Mesodermal cell (in vitro differentiated cells): ENCODE measurements around the gene CLGN.

Source experiments
- H3K27ac ChIP-seq: 2 replicates; pipeline ENCODE4 v1.7.0; 2013; ENCODE audit warnings: mild to moderate bottlenecking, low read depth, low read length, moderate library complexity; ENCODE audit not compliant: severe bottlenecking
- H3K36me3 ChIP-seq: 2 replicates; pipeline ENCODE4 v1.7.1; 2013; ENCODE audit warnings: mild to moderate bottlenecking, low read length, moderate library complexity; ENCODE audit not compliant: control insufficient read depth, insufficient read depth
- H3K4me1 ChIP-seq: one replicate; pipeline ENCODE4 v1.7.1; 2013; ENCODE audit warnings: mild to moderate bottlenecking, low read length; ENCODE audit not compliant: insufficient read depth, control insufficient read depth, poor library complexity, severe bottlenecking
- H3K4me3 ChIP-seq: 2 replicates; pipeline ENCODE4 v1.7.0; 2013; ENCODE audit warnings: low read length, control low read depth, mild to moderate bottlenecking; ENCODE audit not compliant: insufficient read depth, poor library complexity, severe bottlenecking; ENCODE audit errors: extremely low read depth
- H3K9me3 ChIP-seq: 2 replicates; pipeline ENCODE4 v1.7.1; 2013; ENCODE audit warnings: mild to moderate bottlenecking, low read length, moderate library complexity; ENCODE audit not compliant: control insufficient read depth
- WGBS, 2 experiments: methylation state at CpG; one replicate each; pipeline ENCODE4 v1.1.5; 2013; ENCODE audit warnings: missing lambda C conversion rate in 2 of 2; ENCODE audit not compliant: insufficient coverage in 2 of 2; 5-methylcytosine and 5-hydroxymethylcytosine counted together

The CLGN gene

DNA sequence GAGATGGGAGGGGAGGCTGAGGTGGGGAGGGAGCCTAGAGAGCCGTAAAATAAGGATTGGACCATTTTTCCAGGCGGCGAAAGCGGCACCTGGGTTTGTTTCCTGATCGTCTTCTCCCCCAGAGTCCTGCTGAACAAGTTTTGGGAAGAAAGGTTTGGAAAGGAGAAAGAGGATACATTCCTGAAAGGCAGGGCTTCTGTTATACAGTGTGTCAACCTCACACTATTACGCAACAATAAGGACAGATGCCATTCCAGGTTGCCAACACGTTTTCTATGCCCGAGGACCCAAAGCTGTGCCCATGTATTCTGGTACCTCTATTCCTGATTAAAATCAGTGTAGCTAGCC is 53.3 kb downstream of the CLGN start:
- WGBS, 2 experiments: 3 to 10% methylated on average over 7 of the region's 8 CpGs

DNA sequence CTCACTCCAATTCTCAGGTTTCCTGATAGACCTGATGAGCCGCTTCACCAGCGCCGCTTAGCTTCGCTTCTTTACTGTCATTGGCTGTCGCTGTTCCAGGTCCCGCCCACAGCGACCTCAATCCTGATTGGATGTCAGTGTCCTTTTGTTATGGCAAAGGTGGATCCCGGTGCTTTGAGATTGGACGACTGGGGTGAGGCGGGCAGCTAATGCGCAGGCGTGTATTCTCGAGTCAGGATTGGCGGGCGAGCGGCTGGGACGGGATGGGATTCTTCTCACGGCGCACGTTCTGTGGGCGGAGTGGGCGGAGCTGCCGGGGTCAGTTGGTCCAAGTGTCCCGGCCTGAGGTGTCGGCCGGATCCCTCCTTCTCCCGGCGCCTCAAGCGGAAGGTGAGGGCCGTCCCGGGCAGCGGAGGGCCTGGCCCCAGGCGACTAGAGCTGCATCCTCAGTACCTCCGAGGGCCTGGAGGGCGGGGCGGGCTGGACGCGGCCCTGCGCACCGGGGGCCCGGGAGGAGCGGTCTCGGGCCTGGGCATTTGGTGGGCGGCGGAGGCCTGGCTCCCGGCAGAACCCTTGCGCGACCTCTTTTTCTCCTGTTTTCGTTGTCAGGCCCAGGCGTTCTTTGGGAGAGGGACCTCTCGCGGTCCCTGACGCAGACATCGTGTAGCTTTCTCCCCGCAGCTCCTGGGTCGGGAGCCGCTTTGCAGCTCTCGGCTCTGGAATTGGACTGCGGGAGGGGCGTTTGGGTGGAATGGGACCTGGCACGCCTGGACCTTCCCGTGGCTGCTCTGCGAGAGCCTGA is 53.9 kb downstream of the CLGN start, which contains the start of gene SCOC:
Gene SCOC (plus strand): TSS at position 319 of the 802 bp plus-strand sequence. CDS start 5,525 bp downstream, outside the sequence.
- peak within 1 kb of the TSS; percentile 77 for H3K4me3 ChIP-seq
- no peaks in the 10 kb centered on the region for H3K9me3 ChIP-seq
- peaks cover 9% of the 10 kb centered on the region for H3K4me1 ChIP-seq
- WGBS, 2 experiments: 0% methylated on average over 51 to 53 of the region's 63 CpGs
- H3K27ac ChIP-seq: peak within 1 kb of the TSS; percentile 94
- no peaks in the 10 kb centered on the region for H3K36me3 ChIP-seq

More for the DNA sequence above, 53.3 kb downstream of the CLGN start:
- H3K4me1 ChIP-seq: peaks cover 9% of the 10 kb centered on the region
- peak overlapping the region; percentile 94 for H3K27ac ChIP-seq
- H3K36me3 ChIP-seq: no peaks in the 10 kb centered on the region
- peak overlapping the region; percentile 77 for H3K4me3 ChIP-seq
- H3K9me3 ChIP-seq: no peaks in the 10 kb centered on the region

DNA sequence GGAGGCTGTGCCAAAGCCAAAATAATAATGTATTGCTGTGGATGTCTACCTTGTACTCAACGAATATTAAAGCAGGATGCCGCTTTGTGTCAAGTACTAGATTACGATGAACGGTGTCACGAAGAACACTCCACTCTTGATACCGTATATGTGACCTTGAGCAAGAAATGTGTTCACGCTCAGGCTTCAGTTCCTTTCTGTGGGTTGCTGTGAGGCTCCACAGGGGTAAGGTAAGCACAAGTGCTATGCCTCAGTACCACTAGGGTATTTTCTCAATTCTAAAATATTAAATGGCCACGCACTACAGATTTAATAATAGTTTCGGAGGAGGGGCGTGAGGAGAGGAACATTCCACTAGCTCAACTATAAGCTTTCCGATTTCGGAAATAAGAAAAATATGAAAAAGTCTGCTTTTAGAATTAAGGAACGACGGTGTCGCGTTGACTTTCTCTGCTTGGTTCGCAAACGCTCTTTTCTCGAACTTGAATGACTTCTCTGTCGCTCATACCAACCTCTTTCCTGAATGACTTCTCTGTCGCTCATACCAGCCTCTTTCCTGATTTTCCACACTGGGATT is 54.6 kb downstream of the CLGN start:
- WGBS, 2 experiments: 5 to 6% methylated on average over 13 to 15 of the region's 21 CpGs
- H3K9me3 ChIP-seq: no peaks in the 10 kb centered on the region
- peak overlapping the region; percentile 77 for H3K4me3 ChIP-seq
- no peaks in the 10 kb centered on the region for H3K36me3 ChIP-seq
- peaks cover 9% of the 10 kb centered on the region for H3K4me1 ChIP-seq
- H3K27ac ChIP-seq: peak overlapping the region; percentile 77

DNA sequence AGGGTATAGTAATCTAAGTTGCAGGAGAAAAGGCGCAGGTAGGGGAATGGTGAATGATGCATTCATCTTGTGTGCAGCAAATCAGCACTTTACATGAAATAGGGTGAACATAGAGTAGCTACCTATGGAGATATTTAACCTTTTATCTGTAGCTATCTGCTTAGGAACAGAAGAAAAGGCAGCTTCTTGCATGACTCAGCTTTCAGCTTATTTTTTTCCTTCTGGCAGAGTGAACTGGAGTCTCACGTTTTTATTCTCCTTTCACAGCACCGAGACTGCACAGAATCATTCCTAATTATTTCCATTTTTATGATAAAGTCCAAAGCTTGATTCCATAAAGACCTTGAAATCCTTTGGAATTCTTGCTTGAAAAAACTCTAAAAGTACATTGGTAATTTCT is 58.8 kb downstream of the CLGN start:
- H3K36me3 ChIP-seq: no peaks in the 10 kb centered on the region
- no peaks in the 10 kb centered on the region for H3K4me1 ChIP-seq
- no peak overlapping the region for H3K4me3 ChIP-seq
- H3K27ac ChIP-seq: no peak overlapping the region
- 54 to 80% methylated on average over 2 of the region's 3 CpGs for WGBS, 2 experiments
- no peaks in the 10 kb centered on the region for H3K9me3 ChIP-seq

DNA sequence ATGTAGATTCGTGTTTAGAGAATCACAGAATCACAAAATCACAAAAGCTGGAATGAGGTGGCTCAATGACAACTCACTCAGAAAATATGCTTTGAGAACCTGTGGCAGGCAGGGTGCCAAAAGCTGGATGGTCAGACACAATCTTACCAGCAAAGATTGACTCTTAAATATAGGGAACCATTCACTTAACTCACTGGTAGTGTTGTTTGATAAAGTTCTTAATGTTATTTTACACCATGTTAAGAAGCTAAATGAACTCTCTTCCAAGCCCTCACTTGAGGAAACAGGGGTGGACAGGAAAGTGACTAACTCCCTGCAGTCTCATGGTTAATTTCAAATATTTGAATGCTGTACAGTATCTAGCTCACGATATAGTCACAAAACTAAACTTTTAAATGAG is 59.7 kb downstream of the CLGN start:
- no peak overlapping the region for H3K4me3 ChIP-seq
- no peak overlapping the region for H3K27ac ChIP-seq
- H3K9me3 ChIP-seq: no peaks in the 10 kb centered on the region
- H3K4me1 ChIP-seq: no peaks in the 10 kb centered on the region
- WGBS, 2 experiments: 80% methylated on average over 1 of the region's 2 CpGs; no CpG with 5 or more reads in 1 of the 2 experiments
- H3K36me3 ChIP-seq: no peaks in the 10 kb centered on the region

DNA sequence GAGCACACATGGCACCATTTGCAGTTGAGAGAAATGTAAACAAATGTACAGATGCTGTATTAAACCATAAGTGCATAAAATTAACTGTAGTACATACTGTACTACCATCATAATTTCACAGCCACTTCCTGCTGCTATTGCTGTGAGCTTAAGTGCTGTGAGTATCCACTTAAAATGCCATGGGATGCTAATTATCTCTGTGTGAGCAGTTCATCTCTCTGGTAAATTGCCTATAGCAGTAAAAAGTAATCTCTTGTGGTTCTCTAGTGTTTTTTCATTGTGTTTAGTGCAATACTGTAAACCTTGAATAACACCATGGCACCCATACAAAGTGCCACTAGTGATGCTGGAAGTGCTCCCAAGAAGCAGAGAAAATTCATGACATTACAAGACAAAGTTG is 63.9 kb downstream of the CLGN start:
- Histone ChIP-seq H3K36me3 (no peaks in the 10 kb centered on the region), H3K9me3 (no peaks in the 10 kb centered on the region), H3K27ac (no peak overlapping the region), H3K4me3 (no peak overlapping the region), H3K4me1 (no peaks in the 10 kb centered on the region)

DNA sequence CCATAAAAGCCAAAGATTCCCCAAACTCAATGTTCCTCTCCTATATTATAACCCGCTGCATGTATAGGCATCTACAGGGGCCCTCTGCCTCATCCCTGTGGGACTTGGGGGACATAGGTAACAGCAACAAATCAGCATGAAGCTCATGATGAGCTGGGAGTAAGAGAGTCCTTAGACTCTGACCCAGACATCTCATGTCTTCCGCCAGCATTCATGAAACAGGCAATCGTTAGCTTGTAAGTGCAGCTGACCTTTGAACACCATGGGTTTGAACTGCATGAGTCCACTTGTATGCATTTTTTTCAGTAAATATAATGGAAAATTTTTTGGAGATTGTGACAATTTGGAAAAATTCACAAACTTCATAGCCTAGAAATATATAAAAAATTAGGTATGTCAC is 64.4 kb downstream of the CLGN start:
- H3K9me3 ChIP-seq: no peaks in the 10 kb centered on the region
- H3K4me3 ChIP-seq: no peak overlapping the region
- no peaks in the 10 kb centered on the region for H3K4me1 ChIP-seq
- no peaks in the 10 kb centered on the region for H3K36me3 ChIP-seq
- 75 to 100% methylated on average over 1 to 2 of the region's 3 CpGs for WGBS, 2 experiments
- no peak overlapping the region for H3K27ac ChIP-seq

DNA sequence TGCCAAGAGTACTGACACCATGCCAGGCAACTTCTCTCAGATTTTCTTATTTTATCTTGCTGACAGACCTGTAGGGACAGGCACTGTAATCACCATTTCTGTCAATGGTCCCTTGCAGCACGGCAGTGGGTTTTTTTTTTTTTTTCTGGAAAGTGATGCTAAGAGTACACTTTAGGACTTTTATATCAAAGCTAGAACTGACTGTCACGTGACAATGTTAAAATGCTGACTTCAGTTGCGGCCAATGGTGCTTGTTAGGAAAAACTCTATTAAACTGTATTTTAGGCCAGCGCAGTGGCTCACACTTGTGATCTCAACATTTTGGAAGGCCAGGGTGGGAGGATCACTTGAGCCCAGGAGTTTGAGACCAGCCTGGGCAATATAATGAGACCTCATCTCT is 66.3 kb downstream of the CLGN start:
- WGBS, 2 experiments: 95% methylated on average over 3 to 4 of the region's 4 CpGs
- H3K36me3 ChIP-seq: no peaks in the 10 kb centered on the region
- H3K4me3 ChIP-seq: no peak overlapping the region
- no peak overlapping the region for H3K27ac ChIP-seq
- H3K4me1 ChIP-seq: no peaks in the 10 kb centered on the region
- no peaks in the 10 kb centered on the region for H3K9me3 ChIP-seq

DNA sequence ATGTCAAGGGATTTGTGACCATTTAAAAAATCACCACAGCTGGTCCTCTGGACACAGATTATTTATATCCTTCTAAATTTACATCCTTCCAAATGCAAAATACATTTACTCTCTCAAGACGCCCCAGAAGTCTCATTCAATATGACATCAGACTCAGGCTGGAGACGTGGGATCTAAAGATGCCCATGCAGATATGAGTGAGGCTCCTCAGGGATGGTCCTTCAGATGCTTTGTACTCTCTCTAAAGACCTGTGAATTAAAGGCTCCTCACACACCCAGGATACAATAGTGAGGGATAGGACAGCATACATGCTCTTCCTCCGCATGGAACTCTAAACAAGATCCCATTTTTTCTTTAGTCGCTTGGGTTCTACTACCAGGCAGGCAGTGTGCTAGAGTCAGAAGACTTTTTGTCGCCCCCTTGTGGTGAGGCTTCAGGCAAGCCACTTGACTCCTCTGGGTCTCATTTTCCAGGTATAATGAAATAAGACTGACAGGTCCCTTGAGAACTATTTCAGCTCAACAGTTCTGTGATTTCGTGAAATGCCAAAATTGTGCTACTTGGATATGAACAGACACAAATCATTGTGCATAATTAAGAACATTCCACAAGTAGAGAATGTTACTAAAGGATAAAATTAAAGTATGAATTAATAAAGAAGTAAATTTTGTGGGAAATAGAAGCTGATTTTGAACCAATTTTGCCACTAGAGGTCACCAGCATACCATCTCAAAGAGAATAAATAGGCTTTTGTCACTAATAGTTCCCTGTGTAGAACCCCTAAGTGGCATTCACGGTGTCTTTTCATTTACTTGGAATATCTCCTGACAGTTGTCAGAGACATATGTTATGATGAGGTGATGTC is 67.7 kb downstream of the CLGN start:
- Histone ChIP-seq H3K36me3 (no peaks in the 10 kb centered on the region), H3K4me3 (no peak overlapping the region), H3K9me3 (no peaks in the 10 kb centered on the region), H3K4me1 (no peaks in the 10 kb centered on the region), H3K27ac (no peak overlapping the region)
- WGBS, 2 experiments: 48 to 58% methylated on average over 4 of the region's 7 CpGs

DNA sequence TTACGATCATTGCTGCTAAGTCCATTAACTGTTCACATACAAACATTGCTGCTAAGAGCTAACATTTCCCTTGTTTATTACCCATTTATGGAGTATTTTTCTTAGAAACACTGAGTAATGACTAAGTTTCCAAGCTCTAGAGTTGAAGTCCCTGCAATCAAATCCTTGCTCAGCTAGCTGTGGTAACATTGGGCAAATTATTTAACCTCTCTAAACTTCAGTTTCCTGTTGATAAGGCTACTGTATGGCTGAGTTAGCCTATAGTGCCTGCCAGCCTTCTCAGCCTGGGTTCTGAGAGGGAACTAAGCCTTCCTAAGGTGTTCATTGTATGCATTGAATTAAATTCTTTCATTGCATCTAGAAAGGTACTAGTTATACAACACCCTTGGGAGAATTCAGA is 69.2 kb downstream of the CLGN start:
- no peak overlapping the region for H3K27ac ChIP-seq
- H3K36me3 ChIP-seq: no peaks in the 10 kb centered on the region
- WGBS, 2 experiments: no CpG with 5 or more reads among the region's 1 CpG
- H3K4me1 ChIP-seq: no peaks in the 10 kb centered on the region
- H3K4me3 ChIP-seq: no peak overlapping the region
- H3K9me3 ChIP-seq: no peaks in the 10 kb centered on the region
